ENCODE results near the gene CEP290.

Gene CEP290

DNA sequence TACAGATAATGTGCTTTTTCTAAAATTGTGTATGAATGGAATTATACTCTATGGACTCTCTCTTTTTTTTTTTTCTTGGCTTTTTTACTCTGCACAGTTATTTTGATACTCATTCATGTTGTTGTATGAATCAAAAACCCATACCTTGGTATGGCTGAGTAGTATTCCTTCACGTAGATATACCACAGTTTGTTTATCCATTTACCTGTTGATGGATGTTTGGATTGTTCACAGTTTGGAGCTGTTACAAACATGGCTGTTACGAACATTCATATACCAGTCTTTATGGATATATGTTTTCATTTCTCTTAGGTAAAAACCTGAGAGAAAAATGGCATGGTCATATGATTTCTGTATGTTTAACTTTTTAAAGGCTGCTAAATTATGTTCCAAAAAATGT is 43.4 kb upstream of the CEP290 start:
- Histone ChIP-seq H2AFZ (no peak overlapping the region), H3K79me2 (no peaks in the 10 kb centered on the region), H3K36me3 (ENCODE audit: control insufficient read depth, insufficient read depth, low read length) (no peaks in the 10 kb centered on the region), H3K27ac (no peak overlapping the region), H3K9ac (no peak overlapping the region), H3K4me2 (ENCODE audit: low read length) (no peak overlapping the region), H3K9me3 (ENCODE audit: control insufficient read depth, low read length) (no peaks in the 10 kb centered on the region), H3K4me1 (no peaks in the 10 kb centered on the region), H3K27me3 (ENCODE audit: control insufficient read depth, insufficient read depth, low read length) (no peaks in the 10 kb centered on the region), H3K4me3 (ENCODE audit: low read depth, low read length) (no peak overlapping the region)
- TF ChIP-seq, protein P1, sequence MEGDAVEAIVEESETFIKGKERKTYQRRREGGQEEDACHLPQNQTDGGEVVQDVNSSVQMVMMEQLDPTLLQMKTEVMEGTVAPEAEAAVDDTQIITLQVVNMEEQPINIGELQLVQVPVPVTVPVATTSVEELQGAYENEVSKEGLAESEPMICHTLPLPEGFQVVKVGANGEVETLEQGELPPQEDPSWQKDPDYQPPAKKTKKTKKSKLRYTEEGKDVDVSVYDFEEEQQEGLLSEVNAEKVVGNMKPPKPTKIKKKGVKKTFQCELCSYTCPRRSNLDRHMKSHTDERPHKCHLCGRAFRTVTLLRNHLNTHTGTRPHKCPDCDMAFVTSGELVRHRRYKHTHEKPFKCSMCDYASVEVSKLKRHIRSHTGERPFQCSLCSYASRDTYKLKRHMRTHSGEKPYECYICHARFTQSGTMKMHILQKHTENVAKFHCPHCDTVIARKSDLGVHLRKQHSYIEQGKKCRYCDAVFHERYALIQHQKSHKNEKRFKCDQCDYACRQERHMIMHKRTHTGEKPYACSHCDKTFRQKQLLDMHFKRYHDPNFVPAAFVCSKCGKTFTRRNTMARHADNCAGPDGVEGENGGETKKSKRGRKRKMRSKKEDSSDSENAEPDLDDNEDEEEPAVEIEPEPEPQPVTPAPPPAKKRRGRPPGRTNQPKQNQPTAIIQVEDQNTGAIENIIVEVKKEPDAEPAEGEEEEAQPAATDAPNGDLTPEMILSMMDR (IDR thresholded peaks at IDR 0.05) = no peak

DNA sequence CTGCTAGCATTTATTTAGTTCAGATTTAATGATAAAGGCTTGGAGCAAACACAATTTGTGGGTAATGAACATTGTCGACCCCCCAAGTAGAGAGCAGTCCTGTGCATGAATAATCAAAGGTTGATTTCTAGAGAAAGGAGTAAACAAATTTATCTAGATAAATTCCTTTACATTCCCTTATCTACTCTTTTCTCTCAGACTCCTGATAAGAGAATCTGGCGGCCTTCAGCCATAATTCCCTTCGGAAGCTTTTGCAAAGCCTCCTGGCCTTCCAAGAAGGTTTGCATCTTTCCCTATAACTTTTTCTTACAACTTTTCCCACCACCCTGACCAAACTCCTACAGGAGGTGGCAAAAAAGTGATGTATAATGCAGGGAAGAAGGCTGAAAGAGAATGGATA is 42.3 kb upstream of the CEP290 start:
- H3K27me3 ChIP-seq (ENCODE audit: control insufficient read depth, insufficient read depth, low read length) = no peaks in the 10 kb centered on the region
- no peak overlapping the region for H3K4me2 ChIP-seq (ENCODE audit: low read length)
- no peak overlapping the region for H2AFZ ChIP-seq
- no peaks in the 10 kb centered on the region for H3K4me1 ChIP-seq
- H3K79me2 ChIP-seq = no peaks in the 10 kb centered on the region
- no peaks in the 10 kb centered on the region for H3K36me3 ChIP-seq (ENCODE audit: control insufficient read depth, insufficient read depth, low read length)
- H3K9ac ChIP-seq = no peak overlapping the region
- TF ChIP-seq, protein P1 (IDR thresholded peaks at IDR 0.05) = no peak
- H3K9me3 ChIP-seq (ENCODE audit: control insufficient read depth, low read length) = no peaks in the 10 kb centered on the region
- no peak overlapping the region for H3K27ac ChIP-seq
- no peak overlapping the region for H3K4me3 ChIP-seq (ENCODE audit: low read depth, low read length)

DNA sequence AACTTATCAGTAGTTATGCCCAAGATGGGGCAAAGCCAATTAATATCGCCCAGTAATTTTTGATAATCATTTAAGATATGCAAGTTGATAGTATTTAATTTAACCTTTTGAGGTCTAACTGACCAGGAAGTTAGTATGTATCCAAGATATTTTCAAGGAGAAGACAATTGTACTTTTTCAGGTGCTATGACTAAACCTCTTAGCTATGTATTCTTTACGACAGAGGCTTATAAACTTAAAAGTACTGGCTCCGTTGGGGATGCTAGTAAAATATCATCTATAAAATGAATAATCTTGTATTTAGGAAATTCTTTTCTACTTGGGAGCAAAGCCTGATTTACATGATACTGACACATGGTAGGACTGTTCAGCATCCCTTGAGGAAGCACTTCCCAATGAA is 40.5 kb upstream of the CEP290 start:
- no peak overlapping the region for H3K27ac ChIP-seq
- H3K4me3 ChIP-seq (ENCODE audit: low read depth, low read length) = no peak overlapping the region
- no peaks in the 10 kb centered on the region for H3K36me3 ChIP-seq (ENCODE audit: control insufficient read depth, insufficient read depth, low read length)
- H3K4me2 ChIP-seq (ENCODE audit: low read length) = no peak overlapping the region
- no peaks in the 10 kb centered on the region for H3K9me3 ChIP-seq (ENCODE audit: control insufficient read depth, low read length)
- no peaks in the 10 kb centered on the region for H3K27me3 ChIP-seq (ENCODE audit: control insufficient read depth, insufficient read depth, low read length)
- no peak overlapping the region for H3K9ac ChIP-seq
- H3K79me2 ChIP-seq = no peaks in the 10 kb centered on the region
- no peak overlapping the region for H2AFZ ChIP-seq
- H3K4me1 ChIP-seq = no peaks in the 10 kb centered on the region
- TF ChIP-seq, protein P1 (IDR thresholded peaks at IDR 0.05) = no peak

DNA sequence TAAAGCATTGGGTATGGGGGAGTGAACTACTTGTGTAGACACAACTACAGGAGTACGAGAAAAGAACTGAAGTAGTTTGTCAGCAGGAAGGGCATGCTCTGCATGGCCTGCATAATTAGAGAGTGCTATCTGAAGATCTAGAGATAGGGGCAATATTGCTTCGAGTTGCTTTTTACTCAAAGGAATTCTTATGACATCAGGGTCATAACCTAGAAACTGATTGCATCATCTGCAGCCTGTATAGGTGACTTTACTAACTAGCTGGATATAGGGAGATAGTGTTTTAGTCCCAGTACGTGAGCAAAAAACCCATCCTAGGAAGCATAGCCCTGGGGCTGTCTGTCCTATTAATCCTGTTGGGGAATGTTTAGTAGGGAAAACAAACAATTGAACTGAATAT is 40.0 kb upstream of the CEP290 start:
- Histone ChIP-seq H3K4me3 (ENCODE audit: low read depth, low read length) (no peak overlapping the region), H3K9me3 (ENCODE audit: control insufficient read depth, low read length) (no peaks in the 10 kb centered on the region), H2AFZ (no peak overlapping the region), H3K27me3 (ENCODE audit: control insufficient read depth, insufficient read depth, low read length) (no peaks in the 10 kb centered on the region), H3K4me2 (ENCODE audit: low read length) (no peak overlapping the region), H3K4me1 (no peaks in the 10 kb centered on the region), H3K9ac (no peak overlapping the region), H3K79me2 (no peaks in the 10 kb centered on the region), H3K36me3 (ENCODE audit: control insufficient read depth, insufficient read depth, low read length) (no peaks in the 10 kb centered on the region), H3K27ac (no peak overlapping the region)
- TF ChIP-seq, protein P1 (IDR thresholded peaks at IDR 0.05) = no peak

DNA sequence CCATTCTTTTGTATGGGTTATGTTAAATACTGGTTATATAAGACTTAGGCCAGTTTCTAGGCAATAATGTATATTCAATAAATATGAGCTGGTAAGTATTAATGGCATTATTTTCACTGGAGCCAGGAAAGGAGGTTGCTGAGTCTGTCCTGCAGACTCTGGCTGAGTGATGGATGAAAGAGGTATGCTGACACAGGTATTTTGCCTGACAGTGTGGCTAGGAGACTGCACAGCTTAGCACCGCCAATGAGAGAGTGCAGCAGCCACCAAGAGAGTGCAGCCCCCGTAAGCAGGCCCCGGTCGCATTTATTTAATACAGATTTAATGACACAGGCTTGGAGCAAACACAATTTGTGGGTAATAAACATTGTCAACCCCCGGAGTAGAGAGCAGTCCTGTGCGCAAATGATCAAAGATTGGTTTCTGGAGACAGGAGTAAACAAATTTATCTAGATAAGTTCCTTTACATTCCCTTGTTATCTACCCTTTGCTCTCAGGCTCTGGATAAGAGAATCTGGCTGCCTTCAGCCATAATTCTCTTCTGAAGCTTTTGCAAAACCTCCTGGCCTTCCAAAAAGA is 37.6 kb upstream of the CEP290 start:
- H3K9me3 ChIP-seq (ENCODE audit: control insufficient read depth, low read length) = no peaks in the 10 kb centered on the region

More for the DNA sequence above, 37.6 kb upstream of the CEP290 start:
- Histone ChIP-seq H2AFZ (no peak overlapping the region), H3K9ac (no peak overlapping the region), H3K4me3 (ENCODE audit: low read depth, low read length) (no peak overlapping the region), H3K27ac (no peak overlapping the region), H3K79me2 (no peaks in the 10 kb centered on the region), H3K4me1 (no peaks in the 10 kb centered on the region), H3K36me3 (ENCODE audit: control insufficient read depth, insufficient read depth, low read length) (no peaks in the 10 kb centered on the region), H3K4me2 (ENCODE audit: low read length) (no peak overlapping the region), H3K27me3 (ENCODE audit: control insufficient read depth, insufficient read depth, low read length) (no peaks in the 10 kb centered on the region)
- TF ChIP-seq, protein P1 (IDR thresholded peaks at IDR 0.05) = no peak

Measured in parathyroid adenoma (tissue), 2 donors.